GM19239 (cell line): ENCODE measurements around the gene CHSY1.

ENCODE experiments used
- DNase-seq: peaks from one replicate; pipeline ENCODE4 v3.0.0; 2011; ENCODE audit warnings: low spot score; ENCODE audit not compliant: insufficient read length
- FAIRE-seq: peaks from 2 replicates; lab custom pipeline; 2011; peaks lifted over from hg19 to GRCh38; lab: Jason Lieb, UNC

The CHSY1 gene

DNA sequence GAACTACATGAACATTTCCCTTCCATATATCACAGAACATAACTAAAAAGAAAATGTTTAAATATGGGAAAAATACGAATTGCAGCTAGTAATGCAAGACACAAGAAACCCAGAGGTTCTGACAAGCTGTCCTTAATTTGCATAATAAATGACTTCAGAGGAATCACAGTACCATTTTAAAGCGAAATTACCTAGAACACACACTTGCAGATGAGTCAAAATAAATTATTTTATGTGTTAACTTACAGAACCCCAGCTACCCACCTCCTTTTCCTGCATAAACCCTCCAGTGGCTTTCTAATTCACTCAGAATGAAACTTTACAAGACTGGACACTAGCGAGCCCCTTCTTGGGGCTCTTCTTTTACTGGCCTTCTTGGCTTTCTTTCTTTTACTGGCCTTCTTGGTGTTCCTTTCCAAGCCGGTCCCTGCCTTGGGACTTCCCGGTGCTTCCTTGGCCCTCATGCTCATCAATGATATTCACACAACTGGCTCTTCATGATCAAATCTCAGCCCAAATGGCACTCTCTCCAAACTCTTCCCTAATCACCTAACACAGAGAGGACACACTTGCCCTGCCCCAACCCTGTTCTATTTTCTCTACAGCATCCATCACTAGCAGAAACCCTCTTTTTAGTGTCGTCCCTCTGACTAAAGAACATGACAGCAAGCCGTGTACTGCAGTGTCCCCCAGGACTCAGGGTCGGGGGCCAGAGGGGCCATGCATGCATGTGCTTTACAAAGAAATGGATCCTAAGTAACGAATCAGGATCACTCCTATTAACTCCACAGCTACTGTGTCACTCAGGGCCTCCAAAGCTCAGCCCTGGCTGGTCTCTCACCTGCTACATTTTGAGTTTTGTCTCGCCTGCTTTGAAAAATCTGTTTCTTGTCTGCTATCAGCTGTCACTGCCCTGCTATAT lies 4.8 kb downstream of the CHSY1 start:
- FAIRE-seq (peak; percentile 53), DNase-seq (no peak)

DNA sequence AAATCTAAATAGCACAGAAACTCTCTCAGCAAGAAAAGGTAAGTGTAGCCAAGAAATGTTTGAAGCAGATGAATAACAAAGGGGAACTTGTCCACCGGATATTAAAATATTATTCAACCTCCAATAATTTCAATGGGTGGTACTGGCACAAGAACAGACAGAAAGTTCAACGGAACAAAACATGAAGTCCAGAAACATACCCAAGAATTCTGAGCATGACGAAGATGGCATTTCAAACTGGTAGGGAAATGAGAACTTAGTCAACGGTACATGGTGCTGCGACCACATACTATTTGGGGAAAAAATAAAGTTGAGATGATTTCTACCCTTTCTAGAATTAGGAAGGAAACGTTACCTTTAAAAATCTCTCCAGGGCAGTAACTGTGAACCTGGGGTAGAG lies 5.5 kb downstream of the CHSY1 start:
- peak; percentile 40 for FAIRE-seq

DNA sequence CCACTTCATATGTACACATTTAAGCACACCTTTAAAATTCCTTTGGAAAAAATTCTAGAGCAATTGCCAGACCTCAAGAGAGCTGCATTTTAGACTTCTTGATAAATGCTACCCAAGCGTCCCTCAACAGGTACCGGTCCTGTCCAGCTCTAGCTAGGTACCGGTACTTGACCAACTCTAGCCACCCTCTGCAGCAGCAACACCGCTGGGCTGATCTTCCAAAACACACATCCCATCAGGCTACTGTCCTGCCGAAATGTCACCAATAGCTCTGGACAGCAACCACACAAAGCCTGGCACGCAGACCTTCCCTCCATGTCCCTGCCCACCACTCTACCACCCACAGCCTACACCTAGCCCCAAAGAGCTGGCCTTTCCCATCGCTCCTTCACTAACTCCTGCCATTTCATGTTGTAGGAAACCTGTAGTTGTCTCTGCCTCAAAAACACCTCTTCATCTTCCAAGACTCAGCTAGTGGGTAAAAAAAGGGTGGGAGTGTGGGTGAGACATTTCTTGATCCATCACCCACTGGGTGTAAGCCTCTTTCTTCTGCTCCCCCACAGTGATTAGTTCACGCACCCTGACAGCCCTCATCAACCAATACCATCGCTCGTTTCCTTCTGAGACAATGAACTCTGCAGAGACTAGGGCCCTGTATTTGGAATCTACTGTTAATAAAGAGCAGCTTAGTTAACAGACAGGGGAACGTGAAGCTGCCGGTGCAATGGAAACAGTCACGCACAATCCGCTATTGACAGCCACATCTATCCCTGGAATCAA lies 6.8 kb downstream of the CHSY1 start:
- no peak for FAIRE-seq
- no peak for DNase-seq

More for the DNA sequence above, 5.5 kb downstream of the CHSY1 start:
- no peak for DNase-seq

DNA sequence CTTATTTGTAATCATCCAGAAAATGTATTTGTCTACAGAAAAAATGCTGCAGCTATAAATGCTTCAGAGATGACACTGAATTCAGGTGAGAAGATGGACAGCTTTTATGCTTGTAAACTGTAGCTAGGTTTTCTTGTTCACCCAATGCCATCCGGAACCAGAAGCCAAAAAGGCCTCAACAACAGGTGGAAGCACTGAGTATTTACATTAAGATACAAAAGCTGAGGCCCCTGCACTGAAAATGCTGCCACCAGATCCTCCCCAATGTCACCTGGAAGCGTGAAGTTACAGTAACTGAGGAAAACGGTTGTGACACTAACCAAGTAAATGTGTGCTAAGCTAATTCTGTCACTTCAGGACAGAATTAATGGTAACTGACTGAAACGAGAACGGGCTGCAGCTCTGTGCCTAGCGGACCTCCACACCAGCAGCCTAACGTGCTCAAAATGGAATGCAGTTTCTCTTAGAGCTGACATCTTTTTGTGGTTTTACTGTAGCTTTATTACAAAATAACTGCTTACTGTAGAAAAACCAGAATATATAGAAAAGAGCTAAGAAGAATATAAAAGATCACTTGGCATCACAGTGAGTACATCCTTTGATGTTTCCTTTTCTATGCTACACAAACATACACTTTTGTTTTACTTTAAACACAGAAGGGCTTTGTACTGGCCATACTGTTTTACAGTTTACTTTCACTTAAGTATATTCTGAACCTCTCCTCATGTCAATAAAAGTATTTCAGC lies 7.6 kb downstream of the CHSY1 start:
- FAIRE-seq (no peak), DNase-seq (no peak)

DNA sequence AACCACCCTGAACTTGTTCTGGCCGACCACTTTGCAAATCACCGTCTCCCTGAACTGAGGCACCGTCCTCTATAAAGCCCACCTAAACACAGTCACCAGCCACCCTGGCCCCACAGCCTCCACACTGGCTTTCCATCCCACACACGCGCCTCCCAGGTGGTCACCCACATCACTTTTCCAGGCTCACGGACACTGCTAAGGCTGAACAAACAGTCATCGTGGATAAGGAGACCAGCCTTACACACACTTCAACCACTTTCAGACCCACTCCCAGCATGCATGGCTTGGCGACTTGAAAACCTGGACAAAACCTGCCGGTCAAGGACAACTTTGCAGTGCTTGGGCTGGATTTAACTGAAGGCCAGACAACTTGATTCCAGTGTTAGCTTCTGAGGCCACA lies 8.4 kb downstream of the CHSY1 start:
- FAIRE-seq (no peak), DNase-seq (no peak)

DNA sequence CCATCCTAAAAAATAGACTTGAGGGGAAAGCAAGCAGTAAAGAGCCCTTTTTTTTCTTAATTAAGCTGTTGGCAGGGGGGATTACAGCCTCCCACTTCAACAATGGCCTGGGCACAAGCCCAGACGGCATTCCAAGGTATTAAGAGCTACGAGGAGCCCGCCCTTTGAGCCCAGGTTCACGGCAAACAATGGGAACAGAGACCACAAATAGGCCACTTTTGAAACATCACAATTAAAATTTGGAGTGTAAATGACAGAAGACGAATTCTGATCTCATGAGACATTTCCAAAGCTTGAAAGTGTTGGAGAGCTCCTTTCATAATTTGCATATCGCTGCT lies 8.9 kb downstream of the CHSY1 start:
- no peak for FAIRE-seq
- DNase-seq, result no peak

DNA sequence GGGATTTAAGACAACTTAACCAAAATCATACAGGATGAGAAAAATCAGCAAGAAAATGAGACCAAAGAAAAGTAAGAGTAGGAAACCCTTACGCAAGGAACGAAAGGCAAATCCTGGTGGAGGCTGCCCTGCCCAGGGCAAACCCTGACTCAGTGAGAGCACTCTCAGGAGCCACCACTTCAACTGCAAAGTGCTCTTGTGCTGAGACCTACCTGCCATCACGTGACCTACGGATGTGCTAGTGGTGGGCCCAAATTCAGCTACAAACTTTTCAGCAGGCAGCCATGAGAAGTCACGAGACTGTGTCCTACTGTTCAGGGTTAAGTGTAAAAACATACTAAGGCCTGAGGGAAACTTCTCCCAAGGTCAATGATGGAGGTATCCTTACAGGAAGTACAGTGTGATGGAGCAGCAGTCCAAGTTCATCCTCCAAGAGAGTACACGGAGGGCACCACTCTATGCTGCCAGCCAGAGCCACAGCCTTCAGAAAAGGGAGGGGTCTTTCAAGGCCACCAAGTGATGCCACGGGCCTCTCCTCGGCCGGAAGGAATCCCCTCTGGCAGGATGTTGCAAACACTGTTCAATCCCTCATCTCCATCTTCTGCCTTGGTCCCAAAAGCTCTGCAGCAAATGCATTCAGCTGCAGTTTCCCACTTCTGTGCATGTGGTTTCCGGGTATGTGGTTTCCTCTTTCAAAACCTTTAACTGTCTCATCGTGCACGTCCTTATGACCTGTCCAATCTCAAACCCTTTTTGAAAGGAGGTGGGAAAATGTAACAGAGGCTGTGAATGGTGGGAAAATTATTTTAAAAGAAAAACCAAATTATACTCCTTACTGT lies 9.5 kb downstream of the CHSY1 start:
- DNase-seq (peak; percentile 63), FAIRE-seq (peak; percentile 93)

DNA sequence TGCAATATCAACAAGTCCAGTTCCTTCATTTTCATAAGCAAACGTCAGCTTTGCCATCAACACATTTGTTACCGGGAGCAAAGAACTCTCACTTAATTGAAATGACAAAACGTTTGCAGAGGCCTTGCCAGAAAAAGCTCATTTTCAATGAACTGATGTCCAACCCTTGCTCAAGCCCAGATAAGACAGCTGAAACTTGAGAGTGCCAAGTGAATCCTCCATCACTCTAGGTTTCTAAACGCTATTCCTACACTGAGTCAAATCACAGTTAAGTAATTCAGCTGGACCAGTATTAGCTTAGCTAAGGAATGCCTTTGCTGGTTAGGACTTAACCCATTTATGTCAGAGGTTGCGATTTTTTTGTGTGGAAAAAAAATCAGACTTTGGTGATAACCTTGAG lies 11.5 kb downstream of the CHSY1 start:
- FAIRE-seq, result no peak
- no peak for DNase-seq

DNA sequence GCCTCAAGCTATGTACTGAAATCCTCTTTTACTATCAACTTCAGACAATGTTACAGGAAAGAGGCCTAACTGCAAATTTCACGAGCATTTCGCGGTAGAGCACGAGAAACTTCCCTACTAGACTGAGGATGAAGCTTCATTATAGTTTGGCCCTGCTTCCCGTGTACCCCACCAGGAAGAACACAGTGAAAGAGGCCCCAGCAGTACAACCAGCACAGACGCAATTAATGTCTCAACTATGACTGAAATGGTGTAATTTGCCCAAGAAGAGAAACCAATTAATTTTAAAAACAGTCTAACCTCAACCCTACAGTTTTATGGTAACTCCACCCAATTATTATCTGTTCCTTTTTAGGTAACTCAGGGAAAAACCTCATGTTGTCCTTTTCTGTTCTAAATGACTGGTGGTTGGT lies 12.1 kb downstream of the CHSY1 start:
- FAIRE-seq (peak; percentile 84), DNase-seq (no peak)

DNA sequence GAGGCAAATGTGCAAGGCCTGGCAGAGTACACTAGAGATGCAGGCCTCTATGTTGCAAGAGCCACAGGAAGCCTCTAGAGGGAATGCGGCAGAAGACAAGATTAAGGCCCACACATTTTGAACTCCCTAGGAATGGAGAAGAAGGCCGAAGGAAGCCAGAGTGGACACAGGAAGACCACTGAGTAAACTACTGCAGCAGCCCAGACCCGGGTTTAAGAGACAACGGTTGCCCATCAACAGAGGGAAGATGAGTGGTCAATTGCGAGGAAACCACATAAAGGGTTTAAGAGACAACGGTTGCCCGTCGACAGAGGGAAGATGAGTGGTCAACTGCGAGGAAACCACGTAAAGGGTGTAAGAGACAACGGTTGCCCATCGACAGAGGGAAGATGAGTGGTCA lies 14.6 kb downstream of the CHSY1 start:
- no peak for DNase-seq

DNA sequence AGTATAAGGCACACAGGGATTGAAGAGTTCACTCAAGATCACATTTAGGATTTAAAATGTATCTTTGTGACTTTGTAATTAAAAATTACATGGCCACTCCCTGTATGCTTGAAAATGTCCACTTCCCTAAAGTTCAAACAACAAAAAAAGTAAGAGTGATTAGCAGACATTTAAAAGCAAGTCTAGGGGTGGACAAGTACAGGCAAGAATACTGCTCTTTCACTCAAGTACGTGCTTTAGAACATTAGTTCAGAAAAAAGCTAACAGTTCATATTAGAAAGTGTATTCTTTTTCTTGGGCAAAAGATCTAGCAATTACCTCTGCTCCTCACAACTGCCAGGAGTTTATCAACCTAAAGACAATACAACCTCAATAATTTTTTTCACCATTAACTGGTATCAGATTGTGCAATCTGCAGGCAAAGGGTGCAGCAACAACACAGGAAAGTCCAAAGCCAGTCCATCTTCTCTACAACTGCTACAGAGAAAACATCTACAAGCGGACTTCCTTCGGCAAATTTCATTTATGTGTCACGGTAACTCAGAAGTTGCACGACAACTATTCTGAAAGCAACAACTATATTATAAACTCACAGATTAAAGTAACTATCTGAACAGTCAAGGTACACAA lies 18.1 kb downstream of the CHSY1 start:
- DNase-seq, result no peak
- FAIRE-seq, result no peak

More for the DNA sequence above, 14.6 kb downstream of the CHSY1 start:
- no peak for FAIRE-seq

DNA sequence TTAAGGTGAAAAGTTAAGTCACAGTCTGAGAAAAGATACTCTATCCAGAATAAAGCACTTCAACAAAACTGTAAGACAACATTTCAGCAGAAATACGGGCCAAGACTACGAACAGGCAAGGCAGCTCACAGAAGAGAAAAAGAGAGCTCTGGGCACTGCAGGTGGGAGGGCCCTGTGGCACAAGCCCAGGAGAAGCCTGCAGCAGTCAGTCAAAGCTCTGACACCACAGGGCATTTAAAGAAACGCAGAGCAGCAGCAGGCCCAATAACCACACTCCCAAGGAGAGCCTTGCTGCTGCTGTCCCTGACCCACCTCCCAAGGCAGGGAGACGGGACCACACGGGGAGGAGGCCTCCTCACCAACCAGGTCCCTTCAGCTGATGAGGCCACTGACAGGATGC lies 19.2 kb downstream of the CHSY1 start:
- FAIRE-seq, result no peak
- no peak for DNase-seq

DNA sequence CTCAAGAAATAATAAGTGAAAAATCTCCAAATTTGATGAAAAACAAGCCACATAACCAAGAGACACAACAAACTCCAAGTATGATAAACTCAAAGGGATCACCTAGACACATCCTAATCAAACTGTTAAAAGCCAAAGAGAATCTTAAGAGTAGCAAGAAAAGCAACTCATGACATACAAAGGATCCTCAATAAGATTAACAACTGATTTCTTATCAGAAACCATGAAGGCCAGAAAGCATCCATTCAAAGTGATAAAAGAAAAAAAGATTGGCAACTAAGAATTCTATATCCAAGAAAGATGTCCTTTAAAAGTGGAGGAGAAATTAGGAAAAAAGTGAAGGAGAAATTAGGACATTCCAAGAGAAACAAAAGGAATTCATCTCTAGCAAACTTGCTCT lies 23.5 kb downstream of the CHSY1 start:
- DNase-seq (no peak), FAIRE-seq (no peak)

DNA sequence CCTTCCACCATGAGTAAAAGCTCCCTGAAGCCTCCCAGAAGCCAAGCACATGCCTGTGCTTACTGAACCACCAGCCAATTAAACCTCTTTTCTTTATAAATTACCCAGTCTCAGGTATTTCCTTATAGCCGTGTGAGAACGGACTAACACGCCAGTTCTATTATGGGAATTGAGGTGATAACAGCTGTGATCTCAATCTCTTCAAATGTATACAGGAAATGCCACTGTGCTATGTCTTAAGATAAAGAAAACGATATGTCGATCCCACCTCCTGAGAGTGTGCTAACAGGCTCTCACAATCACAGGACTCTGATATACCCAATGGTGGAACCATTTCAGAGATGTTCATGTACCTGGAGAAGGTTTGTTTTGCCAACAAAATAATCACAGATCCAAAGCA lies 26.2 kb downstream of the CHSY1 start:
- no peak for DNase-seq
- no peak for FAIRE-seq

DNA sequence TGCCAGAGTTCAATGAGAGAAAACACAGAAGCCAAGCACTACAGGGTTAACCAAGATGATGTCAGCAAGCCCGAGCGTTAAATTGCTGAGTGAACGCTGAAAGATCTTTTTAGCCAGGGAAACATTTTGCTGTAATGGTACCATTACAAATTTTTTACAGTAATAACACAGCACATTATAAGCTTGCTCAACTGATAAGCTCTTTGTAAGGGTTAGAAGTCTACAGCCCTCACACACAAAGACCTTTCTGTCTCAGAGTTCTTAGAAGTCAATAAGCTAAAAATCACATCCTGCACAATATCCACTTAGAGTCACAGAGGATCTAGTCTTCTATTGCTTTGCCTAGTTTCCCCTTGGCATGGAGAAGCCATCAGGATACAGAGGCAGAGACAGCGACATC lies 29.9 kb downstream of the CHSY1 start:
- FAIRE-seq, result no peak

DNA sequence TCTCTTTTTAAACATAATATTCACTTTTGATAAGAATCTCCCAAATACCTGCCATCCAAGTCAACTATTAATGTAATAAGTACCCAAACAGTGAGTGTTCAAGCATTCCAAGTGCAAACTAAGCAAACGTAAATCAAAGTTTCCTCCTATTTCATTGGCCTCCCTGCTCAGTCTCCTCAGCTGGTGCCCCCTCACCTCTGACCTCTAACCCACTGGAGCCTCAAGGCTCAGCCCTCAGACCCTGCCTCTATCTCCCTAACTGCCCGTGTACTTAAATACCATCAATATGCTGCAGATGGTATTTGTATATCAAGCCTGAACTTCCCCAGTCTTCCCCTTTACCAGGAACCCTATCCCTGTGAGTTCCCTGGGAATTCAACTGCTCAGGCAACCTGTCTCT lies 31.8 kb downstream of the CHSY1 start:
- DNase-seq (no peak), FAIRE-seq (no peak)

More for the DNA sequence above, 29.9 kb downstream of the CHSY1 start:
- no peak for DNase-seq

DNA sequence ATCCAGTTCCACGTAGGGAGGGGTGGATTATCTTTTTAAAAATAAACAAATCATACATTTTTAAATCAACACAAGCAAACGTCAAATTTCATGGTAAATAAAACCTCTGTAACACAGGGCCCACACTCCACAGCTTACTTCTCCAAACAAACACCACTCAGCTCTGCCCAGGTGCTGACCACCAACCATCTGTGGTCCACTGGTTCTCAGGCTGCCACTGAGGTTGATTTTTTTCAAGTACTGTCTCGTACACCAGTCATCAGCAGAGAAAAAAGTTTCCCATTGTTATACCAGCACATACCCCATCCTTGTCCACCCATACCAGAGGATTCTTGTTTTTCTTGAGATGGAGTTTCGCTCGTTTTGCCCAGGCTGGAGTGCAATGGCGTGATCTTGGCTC lies 32.4 kb downstream of the CHSY1 start:
- FAIRE-seq (no peak), DNase-seq (no peak)

DNA sequence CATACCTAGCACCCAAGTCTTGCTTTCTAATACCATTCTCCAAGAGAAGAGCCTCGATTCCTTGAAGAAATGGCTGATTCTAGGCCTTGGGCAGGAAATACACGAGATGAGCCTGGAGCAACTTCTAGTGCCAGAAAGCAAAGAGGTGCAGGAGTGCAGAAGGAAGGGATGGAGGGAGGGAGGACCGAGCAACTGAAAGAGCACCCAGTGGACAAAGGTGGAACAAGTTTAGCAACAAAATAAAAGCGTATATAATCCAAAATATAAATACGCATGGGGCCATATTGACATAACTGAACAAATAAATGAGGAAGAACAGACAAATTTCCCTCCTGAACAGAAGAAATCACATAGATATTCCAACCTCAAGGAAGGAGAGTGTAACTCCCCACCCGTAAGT lies 34.4 kb downstream of the CHSY1 start:
- DNase-seq (no peak), FAIRE-seq (no peak)

DNA sequence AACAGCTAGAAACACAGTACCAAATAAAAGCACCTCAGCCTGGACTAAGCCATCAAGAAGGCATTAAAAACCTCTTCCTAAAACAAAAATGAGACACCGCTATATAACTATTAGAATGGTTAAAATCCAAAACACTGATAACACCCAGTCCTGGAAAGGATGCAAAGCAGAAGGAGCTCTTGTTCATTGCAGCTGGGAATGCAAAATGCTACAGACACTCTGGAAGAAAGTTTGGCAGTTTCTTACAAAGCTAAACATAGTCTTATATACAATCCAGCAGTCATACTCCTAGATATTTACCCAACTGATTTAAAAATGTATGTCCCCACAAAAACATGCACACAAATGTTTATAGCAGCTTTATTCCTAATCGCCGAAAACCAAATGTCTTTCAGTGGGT lies 35.7 kb downstream of the CHSY1 start:
- no peak for DNase-seq
- no peak for FAIRE-seq
